ENCODE results near the gene MYT1. TPM values are rescaled to one million over a fixed set of nuclear protein-coding genes. Genes with fewer than 3 reads are reported as not detected.
A peak's percentile ranks its signal among the peaks of the same experiment; 100 is the strongest.

Gene MYT1
- total RNA-seq, 3 donors from 2014 or later: under 0.01 TPM; not detected in 2

- Histone ChIP-seq H3K27ac (no peak overlapping the region), H3K36me3 (no peaks in the 10 kb centered on the region), H3K9me3 (peaks cover 0 to 5% of the 10 kb centered on the region in 2 donors), H3K4me3 (no peak overlapping the region), H3K27me3 (peaks cover 0 to 17% of the 10 kb centered on the region in 2 donors), H3K4me1 (no peaks in the 10 kb centered on the region)
- intact Hi-C loops (cut with DNase I; ENCODE audit: low total_unique reads): no loop called here
- peak in 1 of 2 donors; percentile 36 for DNase-seq (ENCODE audit: low spot score in 2 of 2)
- TF ChIP-seq CTCF (IDR thresholded peaks at IDR 0.05) (no peak), POLR2A (IDR thresholded peaks at IDR 0.05) (no peak), POLR2AphosphoS5 (IDR thresholded peaks at IDR 0.05) (no peak)
These were observed 24.0 kb upstream of the MYT1 start for GRCh38 chr20:64140061-64140931.

GRCh38 chr20:64140956-64141355, 23.3 kb upstream of the MYT1 start:
- intact Hi-C loops (cut with DNase I; ENCODE audit: low total_unique reads): no loop called here
- Histone ChIP-seq H3K4me3 (no peak overlapping the region), H3K36me3 (no peaks in the 10 kb centered on the region), H3K9me3 (peaks cover 0 to 8% of the 10 kb centered on the region in 2 donors), H3K27me3 (peaks cover 0 to 21% of the 10 kb centered on the region in 2 donors), H3K4me1 (no peaks in the 10 kb centered on the region), H3K27ac (no peak overlapping the region)
- DNase-seq (ENCODE audit: low spot score in 2 of 2): peak in 1 of 2 donors; percentile 42
- TF ChIP-seq CTCF (IDR thresholded peaks at IDR 0.05) (no peak), POLR2A (IDR thresholded peaks at IDR 0.05) (no peak), POLR2AphosphoS5 (IDR thresholded peaks at IDR 0.05) (no peak)

GRCh38 chr20:64142590-64142989, 21.7 kb upstream of the MYT1 start:
- Histone ChIP-seq H3K27ac (no peak overlapping the region), H3K4me3 (no peak overlapping the region), H3K9me3 (peaks cover 0 to 8% of the 10 kb centered on the region in 2 donors), H3K27me3 (peaks cover 0 to 25% of the 10 kb centered on the region in 2 donors), H3K36me3 (no peaks in the 10 kb centered on the region), H3K4me1 (no peaks in the 10 kb centered on the region)
- no peak for DNase-seq (ENCODE audit: low spot score in 2 of 2)
- intact Hi-C loops (cut with DNase I; ENCODE audit: low total_unique reads): no loop called here
- TF ChIP-seq POLR2A (IDR thresholded peaks at IDR 0.05): no peak
- no peak for TF ChIP-seq POLR2AphosphoS5 (IDR thresholded peaks at IDR 0.05)
- no peak for TF ChIP-seq CTCF (IDR thresholded peaks at IDR 0.05)

GRCh38 chr20:64143018-64143801, 21.0 kb upstream of the MYT1 start:
- DNase-seq (ENCODE audit: low spot score in 2 of 2): peak in 1 of 2 donors; percentile 24
- H3K27me3 ChIP-seq: peaks cover 0 to 24% of the 10 kb centered on the region in 2 donors
- no peaks in the 10 kb centered on the region for H3K36me3 ChIP-seq

More at GRCh38 chr20:64143018-64143801, 21.0 kb upstream of the MYT1 start:
- Histone ChIP-seq H3K9me3 (peaks cover 0 to 8% of the 10 kb centered on the region in 2 donors), H3K4me3 (no peak overlapping the region), H3K4me1 (no peaks in the 10 kb centered on the region), H3K27ac (no peak overlapping the region)
- TF ChIP-seq CTCF (IDR thresholded peaks at IDR 0.05) (no peak), POLR2A (IDR thresholded peaks at IDR 0.05) (no peak), POLR2AphosphoS5 (IDR thresholded peaks at IDR 0.05) (no peak)
- intact Hi-C loops (cut with DNase I; ENCODE audit: low total_unique reads): no loop called here

Measured in breast epithelium (tissue), 4 donors.